ENCODE results near the gene CEBPB.

The CEBPB gene

DNA sequence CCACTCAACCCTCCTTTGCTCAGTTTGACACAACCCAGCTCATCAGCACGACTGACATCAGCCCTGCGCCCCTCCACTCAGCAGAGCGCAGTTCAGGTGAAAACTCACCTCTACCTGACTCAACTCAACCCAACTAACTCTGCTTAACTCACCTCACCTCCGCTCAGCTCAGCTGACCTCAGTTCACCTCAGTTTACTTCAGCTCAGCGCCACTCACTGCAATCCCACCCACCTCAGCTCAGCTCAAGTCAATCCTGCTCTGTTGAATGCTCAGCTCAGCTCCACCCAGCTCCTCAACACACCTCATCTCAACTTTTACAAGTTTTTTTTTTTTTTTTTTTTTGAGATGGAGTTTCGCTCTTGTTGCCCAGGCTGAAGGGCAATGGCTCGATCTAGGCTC, 39.6 kb downstream of the CEBPB start:
- no peak for DNase-seq (ENCODE audit: low read depth)

DNA sequence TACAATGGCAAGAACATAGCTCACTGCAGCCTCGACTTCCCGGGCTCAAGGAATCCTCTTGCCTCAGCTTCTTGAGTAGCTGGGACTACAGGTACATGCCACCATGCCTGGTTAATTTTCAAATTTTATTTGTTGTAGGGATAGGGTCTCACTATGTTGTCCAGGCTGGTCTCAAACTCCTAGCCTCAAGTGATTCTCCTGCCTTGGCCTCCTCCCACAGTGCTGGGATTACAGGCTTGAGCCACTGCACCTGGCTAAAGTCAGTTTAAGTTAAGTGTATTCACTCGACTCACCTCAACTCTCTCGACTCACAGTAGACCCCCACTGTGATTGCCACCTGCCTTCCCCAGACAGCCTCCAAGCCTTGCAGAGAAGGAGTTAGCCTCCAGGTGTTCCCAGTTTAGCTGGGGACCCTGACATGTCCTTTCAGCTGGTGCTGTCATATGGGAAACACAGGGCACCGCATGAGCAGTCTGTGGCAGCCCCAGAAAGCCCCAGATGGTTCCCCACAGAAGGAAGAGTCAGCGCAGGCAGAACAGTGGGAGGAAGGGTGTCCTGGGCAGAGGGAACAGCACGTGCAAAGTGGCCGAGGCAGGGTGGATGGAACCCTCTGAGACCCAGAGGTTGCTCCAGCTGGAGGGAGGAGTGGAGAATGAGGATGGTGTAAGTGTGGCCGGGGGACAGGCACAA, 40.4 kb downstream of the CEBPB start:
- DNase-seq (ENCODE audit: low read depth): no peak

DNA sequence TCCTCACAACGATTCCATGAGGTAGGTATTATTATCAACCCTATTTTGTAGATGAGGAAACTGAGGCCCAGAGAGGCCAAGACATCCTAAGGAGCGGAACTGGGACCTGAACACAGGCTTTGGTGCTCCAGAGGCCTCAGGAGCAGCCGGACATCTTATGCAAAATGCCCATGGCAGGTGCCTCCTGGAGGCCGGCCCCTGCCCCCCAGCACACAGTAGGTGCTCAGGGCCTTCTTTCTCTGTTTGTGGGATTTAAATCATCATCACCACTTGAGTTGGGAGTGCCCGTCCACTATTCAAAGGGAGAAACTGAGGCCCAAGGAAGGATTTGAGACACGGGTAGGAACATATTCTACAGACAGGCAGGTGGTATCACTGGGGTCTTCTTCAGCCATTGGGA, 41.2 kb downstream of the CEBPB start:
- no peak for DNase-seq (ENCODE audit: low read depth)

DNA sequence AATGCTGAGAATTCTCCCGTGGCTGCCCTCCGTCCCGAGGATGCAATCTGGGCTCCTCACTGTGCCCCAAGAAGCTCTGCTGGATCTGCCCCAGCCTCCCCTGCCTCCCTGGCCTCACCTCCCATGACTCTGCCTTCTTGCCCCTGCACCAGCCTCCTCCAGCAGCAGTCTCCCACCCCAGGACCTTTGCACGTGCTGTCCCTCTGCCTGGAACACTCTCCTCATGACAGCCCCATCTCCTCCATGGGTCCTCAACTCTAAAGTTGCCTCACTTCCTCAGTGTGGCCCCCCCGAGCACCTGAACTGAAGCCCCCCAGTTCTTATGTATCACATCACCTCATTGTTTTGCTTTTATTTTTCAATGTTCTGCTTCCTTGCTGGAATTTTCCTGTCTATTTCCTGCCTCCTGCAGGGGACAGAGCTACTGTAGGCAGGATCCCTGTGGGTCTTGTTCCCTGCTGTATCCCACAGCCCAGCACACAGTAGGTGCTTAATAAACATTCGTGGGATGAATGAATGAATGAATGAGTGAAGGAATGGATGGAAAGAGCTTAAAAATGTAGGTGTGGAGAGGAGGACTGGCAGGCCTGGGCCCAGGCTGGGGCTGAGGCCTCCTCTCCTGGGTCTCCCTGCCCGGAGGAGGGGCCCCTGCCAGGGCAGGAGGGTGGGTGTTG, 42.2 kb downstream of the CEBPB start:
- DNase-seq (ENCODE audit: low read depth): no peak

DNA sequence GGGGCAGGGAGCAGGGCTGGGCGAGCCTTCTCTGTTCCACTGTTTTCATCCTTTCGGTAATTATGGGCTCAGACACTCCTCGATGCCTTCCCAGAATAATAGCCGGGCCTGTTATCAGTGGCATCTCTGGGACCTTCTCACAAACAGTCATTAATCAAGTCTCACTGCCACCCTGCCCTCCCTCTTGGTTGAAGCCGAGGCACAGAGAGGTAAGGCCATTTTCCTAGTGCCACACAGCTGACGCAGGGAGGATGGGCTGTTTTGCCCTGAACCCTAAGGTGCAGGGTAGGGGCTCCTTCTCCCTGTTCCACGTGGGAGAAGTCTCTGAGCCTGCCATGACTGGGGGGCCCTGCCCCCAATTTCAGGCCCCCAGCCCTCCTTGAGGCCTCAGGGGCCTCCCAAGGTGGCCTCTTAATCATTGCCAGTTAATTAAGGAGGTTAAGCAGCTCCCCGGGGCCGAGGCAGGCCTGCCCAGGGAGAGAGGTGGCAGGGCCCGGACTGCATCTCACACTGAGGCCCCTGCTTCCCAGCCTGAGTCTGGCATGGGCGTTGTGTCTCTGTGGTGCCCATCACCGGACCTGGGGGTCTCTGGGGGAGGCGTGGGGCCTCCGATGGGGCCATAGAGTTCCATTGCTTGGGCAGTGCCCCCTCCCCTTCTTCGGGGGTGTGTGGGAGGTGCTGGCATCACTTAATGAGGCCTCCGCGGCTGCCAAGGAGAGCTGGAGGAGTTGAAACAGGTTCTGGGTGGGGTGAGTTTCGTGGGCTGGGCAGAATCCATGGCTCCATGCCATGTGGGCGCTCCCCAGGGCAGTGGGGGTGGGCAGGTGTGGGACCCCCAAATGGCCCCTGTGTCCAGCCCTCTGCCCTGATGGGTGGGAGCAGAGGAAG, 42.9 kb downstream of the CEBPB start:
- no peak for DNase-seq (ENCODE audit: low read depth)

DNA sequence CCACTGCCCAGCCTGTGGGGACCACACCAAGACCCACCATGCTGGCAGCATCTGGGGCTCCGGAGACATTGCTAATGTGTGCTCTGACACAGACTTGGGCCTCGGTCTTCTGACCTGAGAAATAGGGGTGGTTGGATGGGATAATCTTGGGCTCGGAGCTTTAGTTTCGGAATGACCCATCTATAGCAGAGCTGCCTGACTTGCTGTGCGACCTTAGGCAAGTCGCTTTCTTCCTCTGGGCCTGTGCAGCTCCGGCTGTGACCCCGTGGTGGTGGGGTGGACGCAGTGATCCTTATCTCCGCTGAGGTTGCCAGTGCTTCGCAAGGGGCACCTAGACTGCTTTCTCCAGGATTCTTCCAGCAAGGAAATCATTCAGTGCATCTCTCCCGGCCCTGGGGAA, 43.7 kb downstream of the CEBPB start:
- DNase-seq (ENCODE audit: low read depth): no peak

DNA sequence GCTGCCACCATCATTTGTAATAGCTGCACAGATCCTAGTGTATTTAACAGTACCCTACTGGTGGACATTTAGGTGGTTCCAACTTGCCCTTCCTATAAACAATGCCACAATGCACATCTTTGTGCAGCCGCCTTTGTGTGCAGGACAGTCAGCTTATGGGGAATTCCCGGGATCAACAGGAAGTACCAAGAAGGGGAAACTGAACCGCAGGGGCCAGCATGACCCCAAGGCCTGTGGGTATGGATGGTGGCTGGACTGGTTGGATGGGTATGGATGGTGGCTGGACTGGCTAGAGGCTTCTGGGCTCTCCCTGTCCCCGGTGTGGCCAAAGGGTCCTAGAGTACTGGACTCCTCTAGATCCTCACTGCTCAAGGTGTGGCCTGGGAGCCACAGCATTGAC, 46.7 kb downstream of the CEBPB start:
- no peak for DNase-seq (ENCODE audit: low read depth)

DNA sequence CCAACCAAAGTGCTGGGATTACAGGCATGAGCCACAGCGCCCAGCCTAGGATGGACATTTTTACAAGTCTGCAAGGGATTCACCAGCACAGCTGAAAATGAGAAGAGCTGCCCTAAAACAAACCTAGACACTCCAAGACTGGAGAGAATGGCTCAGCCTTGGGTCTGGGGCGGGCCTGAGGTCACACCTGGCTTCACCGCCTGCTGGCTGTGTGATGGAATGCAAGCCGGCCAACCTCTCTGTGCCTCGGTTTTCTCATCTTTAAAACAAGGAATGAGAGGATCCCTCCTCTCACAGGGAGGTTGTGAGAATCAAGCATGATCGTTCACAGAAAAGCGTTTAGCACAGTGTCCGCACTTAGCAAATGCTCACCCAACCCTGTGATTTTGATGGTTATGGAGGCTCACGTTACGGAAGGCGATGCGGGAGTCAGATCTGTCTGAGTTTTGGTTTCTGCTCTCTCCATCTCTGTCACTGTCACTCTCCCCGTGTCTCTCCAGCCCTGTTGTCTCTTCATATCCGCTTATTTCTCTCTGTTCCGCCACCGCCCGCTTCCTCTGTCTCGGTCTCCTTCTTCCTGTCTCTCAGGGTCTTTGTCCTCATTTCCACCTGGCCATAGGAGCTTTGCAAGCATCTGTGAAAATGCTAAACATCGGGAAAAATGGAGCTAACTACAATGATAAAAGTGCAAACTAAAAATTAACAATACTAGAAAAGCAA, 47.6 kb downstream of the CEBPB start:
- no peak for DNase-seq (ENCODE audit: low read depth)

DNA sequence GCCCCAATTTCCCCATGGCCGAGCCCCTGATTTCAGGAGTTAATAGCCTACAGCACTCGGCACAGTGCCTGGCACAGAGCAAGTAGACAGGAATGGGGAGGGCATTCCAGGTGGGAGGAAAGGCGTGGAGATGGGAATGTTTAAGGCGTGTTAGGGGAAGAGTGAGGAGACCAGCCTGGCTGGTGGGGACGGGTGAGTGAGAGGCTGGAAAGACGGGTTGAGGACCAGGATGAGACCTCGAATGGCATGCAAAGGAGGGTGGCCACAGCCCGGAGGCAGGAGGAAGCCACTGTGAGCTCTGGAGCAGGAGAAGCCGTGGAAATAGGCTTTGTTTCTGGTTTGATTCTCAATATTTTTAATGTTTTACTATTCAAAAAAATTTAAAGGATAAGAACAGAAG, 49.5 kb downstream of the CEBPB start:
- DNase-seq (ENCODE audit: low read depth): no peak

DNA sequence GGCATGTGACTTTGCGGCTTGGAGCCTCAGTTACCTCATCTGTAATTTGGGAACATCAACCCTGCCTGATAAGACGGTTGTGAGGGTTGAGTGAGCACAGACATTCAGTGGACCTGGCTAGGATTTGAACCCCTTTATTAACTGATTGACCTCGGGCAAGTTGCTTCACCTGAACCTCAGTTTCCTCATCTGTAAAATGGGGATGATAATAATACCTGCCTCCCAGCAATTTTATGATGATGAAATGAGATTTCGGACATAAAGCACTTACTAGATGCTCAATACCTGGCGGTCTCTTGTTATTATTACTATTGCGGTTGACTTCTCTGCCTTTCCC, 51.5 kb downstream of the CEBPB start:
- DNase-seq (ENCODE audit: low read depth): no peak
